ENCODE data around the gene ACKR2.

GRCh38 chr3:42820746-42821051 is 11.5 kb downstream of the ACKR2 start:
- TF ChIP-seq CTCF (CRISPR knock-in tag; IDR thresholded peaks at IDR 0.05) (no peak), SATB2 (CRISPR knock-in tag; IDR thresholded peaks at IDR 0.05) (no peak), ASH2L (IDR thresholded peaks at IDR 0.05; ENCODE audit: insufficient read length, low read depth, low read length) (no peak), EP300 (IDR thresholded peaks at IDR 0.05; ENCODE audit: low read depth in 2 of 2, low read length in 2 of 2) (no peak), EP300 (CRISPR knock-in tag; IDR thresholded peaks at IDR 0.05; ENCODE audit: borderline replicate concordance) (no peak), RXRA (CRISPR knock-in tag; IDR thresholded peaks at IDR 0.05) (no peak), SRSF4 (IDR thresholded peaks at IDR 0.05; ENCODE audit: low read depth, low read length, poor library complexity, severe bottlenecking) (no peak)
- TF ChIP-seq, protein P1, sequence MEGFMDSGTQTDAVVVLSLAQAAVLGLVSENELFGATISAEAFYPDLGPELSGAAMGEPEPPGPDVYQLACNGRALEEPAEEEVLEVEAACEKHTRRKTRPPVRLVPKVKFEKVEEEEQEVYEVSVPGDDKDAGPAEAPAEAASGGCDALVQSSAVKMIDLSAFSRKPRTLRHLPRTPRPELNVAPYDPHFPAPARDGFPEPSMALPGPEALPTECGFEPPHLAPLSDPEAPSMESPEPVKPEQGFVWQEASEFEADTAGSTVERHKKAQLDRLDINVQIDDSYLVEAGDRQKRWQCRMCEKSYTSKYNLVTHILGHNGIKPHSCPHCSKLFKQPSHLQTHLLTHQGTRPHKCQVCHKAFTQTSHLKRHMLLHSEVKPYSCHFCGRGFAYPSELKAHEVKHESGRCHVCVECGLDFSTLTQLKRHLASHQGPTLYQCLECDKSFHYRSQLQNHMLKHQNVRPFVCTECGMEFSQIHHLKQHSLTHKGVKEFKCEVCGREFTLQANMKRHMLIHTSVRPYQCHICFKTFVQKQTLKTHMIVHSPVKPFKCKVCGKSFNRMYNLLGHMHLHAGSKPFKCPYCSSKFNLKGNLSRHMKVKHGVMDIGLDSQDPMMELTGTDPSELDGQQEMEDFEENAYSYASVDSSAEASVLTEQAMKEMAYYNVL (CRISPR knock-in tag; IDR thresholded peaks at IDR 0.05; ENCODE audit: borderline replicate concordance), result no peak
